GM19238 (cell line): ENCODE measurements around the gene ALG12.

Experiments used
- DNase-seq: peaks from one replicate; pipeline ENCODE4 v3.0.0; 2011; ENCODE audit warnings: low spot score; ENCODE audit not compliant: insufficient read length

The ALG12 gene

GRCh38 chr22:49930596-49931412 lies 12.6 kb upstream of the ALG12 start:
- DNase-seq: peak; percentile 67

- no peak for DNase-seq
Observed at GRCh38 chr22:49929994-49930575, 11.8 kb upstream of the ALG12 start.

DNA sequence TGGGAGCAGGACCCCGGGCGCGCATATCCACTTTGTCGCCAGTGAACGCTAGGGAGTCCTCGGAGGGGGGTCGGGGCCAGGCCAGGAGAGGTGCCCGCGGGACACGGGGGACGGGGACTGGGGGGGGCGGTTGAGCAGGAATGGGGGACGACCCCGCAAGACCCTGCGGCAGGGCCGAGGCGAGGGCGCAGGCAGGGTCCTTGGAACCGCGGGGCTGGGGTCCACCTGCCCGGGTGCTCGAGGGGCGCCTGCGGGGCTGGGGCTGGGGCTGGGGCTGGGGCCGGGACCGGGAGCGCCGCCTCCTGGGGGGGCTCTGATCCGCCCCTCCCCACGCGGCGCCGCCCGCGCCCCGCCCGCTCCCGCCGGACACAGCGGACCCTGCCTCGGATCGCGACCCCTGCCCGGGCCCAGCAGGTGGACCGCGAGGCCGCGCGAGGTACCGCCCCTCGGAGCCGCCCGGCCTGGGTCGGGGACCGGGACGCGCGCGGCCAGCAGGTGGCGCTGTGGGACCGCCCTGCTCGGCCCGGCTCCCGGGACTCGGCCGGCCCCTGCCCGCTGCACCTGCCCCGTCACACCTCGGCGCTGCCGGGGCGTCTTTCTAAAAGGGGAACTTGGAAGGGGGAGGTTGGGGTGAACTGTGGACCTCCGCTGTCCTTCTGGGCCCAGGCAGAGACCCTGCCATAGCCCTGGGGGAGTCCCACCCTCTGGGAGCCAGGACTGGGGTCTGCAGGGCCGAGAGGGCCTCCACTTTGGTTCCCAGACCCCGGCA lies 11.2 kb upstream of the ALG12 start:
- DNase-seq: peak; percentile 87

DNA sequence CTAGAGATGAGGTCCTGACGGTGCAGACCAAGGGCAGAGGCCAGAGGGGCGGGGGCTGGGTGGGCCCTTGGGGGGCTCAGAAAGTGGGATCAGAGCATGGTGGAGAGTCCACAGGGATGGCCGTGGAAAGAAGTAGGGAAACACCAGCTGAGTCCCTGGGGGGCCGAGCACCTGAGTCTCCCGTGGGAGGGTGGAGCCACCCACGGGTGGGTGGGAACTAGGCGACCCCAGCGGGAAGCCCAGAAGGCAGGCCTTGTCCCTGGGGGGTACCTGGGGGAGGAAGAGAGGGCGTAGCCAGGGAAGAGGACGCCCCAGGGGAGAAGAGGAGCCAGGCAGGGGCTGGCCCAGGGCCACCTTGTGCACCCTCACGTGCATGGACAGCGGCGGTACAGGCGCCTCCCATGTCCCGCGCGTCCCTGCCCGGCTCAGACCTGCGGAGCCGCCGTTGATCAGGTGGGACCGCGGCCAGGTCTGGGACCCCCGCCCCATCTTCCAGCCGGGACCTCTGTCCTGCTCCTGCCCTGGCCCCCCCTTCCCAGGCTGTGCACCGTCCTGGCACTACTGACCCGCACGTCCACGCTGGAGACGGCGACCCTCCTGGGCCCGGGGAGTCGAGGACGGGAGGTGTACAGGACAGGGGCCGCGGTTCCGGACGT lies 10.4 kb upstream of the ALG12 start:
- DNase-seq: no peak

DNA sequence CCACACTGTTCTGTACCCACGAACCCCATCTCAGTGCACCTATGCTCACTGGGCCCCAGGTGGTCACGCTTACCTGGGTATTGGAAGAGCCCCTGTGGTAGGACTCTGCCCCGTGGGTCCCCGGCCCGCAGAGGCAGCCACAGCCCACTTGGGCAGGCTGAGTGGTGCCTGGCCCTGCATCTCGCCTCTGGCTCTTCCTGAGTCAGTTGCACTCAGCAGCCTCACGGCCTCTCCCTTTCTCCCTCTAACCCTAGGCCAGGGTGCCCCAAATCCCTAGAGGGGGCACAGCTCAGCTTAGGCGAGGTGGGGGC lies 9.9 kb upstream of the ALG12 start:
- no peak for DNase-seq

DNA sequence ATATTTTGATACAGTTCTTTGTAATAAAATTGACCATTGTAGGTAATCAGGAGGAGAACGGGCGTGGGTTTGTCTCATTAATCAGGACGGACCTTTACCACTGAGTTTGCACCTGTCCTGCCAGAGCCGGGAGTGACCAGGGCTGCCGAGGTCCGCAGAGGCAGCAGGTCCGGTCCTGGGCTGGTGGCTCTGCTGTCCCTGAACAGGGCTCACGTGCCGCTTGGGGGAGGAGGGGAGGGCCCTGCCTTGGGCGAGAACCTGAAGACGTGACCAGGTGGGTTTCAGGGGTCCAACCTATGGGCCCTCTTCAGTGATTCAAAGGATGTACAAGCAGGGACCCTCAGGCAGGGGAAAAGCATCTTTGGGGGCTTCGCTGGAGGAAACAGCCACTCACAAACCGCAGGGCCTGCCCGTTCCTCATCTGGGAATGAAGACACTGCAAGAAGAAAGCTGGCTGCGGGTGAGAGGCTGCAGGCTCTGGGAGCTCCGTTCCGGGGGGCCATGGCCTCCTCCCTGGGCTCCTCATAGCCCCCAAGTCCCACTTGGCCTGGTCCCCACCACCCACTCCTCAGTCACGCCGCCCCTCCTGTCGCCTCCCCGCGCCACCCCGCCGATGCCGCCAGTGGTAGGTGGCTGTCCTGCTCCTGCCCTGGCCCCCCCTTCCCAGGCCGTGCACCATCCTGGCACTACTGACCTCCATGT lies 9.4 kb upstream of the ALG12 start:
- DNase-seq: no peak

- DNase-seq: no peak
Observed at GRCh38 chr22:49926916-49927315, 8.7 kb upstream of the ALG12 start.

DNA sequence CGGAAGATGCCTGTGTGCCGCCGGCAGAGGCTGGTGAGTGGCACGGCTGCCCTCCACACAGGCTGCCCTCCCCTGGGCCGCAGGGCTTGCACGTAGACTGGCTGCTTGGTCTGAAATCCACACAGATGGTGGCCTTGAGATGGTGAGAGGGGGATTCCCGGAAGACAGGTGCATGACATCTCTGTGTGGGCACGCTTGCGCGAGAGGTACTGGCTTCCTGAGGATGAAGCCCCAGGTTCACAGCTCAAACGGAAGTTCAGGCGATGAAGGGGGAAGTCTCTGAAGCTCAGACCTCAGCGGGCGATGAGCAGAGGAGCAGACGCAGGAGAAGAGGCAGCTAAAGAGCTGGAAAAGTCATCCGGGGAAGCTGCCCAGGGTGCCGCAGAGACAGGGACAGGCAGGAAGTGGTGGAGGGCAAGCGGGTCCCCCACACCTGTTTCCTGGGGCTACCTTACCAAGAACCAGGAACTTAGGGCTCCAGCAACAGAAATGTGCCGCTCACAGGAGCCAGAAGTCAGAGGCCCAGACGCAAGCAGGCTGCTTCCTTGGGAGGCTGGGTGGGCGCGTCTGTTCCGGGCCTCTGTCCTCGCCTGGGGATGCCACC lies 7.4 kb upstream of the ALG12 start:
- DNase-seq: peak; percentile 82

DNA sequence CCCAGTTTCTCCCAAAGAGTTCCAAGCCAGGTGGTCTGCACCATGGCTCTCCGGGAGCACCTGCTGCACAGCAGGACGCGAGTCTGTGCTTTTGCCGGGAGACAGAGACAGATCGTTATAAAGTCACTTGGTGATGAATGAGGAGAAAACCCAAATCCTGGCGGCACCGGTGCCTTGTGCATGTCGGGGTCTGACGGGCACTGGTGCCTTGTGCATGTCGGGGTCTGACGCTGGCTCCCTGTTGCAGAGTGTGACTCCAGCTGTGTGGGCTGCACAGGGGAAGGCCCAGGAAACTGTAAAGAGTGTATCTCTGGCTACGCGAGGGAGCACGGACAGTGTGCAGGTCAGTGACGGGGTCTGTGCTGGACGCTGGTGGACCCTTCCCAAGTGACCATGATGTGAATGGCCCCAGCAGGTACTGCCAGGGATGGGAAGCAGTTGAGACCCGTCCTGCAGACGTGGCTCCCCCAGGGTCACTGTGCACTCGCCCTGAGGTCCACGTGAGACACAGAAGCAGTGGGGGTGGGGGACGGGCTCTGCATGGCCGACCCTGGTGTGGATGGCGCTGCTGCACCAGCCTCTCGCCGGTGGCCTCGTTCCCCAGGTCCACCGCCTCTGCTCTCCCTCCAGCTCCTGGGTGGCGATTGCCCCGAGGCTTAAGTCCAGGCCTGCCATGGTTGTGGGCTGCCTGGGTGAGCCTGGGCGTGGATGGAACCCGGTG lies 6.0 kb upstream of the ALG12 start:
- no peak for DNase-seq

DNA sequence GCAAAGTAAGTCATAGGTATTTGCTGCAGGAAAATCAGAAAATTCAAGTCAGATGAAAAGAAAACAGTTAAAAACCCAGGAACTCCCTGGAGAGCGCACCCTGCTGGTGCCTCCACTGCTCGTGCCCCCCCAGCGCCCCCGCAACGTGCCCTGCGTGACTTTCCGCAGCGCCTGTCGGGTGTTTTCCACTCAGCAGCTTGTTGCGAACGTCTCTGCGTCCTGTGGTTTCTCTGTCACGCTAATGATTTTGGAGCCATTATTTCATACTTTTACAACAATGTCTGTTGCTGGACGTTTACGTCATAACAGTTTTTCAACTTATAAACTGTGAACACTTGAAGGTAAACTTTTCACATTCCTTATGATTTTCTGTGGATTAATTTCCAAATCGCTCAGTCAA lies 5.2 kb upstream of the ALG12 start:
- DNase-seq: no peak

- no peak for DNase-seq
Observed at GRCh38 chr22:49922926-49923325, 4.7 kb upstream of the ALG12 start.

- no peak for DNase-seq
Observed at GRCh38 chr22:49922484-49922883, 4.2 kb upstream of the ALG12 start.

- DNase-seq: no peak
Observed at GRCh38 chr22:49921508-49922278, 3.5 kb upstream of the ALG12 start.

- no peak for DNase-seq
Observed at GRCh38 chr22:49920859-49921258, 2.6 kb upstream of the ALG12 start.

- no peak for DNase-seq
Observed at GRCh38 chr22:49918911-49919881, 958 bp upstream of the ALG12 start.

DNA sequence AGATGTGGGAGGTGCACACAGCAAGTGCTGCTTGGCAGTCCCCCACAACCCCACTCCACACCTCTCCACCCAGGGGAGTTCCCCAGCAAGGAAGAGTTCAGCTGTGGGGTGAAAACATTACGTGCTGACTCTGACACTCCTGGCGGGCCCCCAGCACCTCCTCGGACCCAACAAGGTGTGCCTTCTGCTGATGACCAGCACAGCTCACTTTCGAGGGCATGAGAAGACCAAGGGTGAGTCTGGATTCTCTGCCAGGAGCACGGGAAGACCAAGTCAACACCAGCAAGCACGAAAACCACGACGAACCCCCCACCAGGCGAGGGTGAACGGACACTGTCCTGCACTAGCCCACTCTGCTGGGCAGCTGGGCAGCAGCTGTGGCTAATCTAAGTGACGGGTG lies 1.4 kb downstream of the ALG12 start:
- no peak for DNase-seq

DNA sequence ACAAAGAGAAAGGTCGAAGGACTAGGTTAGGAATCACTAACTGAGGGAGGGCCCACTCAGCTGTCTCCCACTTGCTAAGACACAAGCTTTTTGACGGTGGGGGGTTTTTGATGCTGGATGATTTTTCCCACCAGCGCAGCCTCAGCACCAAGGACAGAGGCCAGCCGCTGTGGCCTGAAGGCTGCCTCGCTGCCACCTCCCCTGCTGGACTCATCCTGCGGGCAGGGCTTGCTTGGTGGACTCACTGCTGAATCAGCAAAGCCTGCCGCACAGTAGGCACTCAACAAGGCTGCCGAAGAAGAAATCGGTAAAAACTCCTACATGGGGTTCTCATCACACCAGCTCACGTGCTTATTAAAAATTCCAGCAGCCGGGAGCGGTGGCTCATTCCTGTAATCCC lies 2.6 kb downstream of the ALG12 start:
- DNase-seq: no peak

DNA sequence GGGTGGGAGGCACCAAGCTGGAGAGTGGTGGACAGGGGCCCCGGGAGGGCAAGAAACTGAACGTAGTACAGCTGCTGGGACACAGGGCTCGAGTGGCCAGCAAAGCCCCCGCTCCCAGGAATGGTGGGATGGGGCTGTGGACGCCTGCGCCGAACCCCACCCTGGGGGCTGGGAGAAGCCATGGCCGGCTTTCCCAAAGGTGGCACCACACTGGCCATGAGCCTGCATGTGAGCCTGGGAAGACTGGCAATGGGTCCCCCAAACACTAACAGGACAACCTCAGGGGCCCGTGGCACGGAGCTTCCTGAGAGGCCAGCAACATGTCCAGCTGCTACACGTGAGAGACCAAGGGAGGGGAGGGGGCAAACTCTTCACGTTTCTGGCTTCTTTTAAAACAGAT lies 4.0 kb downstream of the ALG12 start:
- no peak for DNase-seq
